Natural killer cell treated with Interleukin-12 subunit alpha and Interleukin-12 subunit beta and Interleukin-15 and Interleukin-18, amount 100 ng/mL, for 72 hours (primary cell): ENCODE data around the gene ZFAND2B. TPM values are rescaled to one million over a fixed set of nuclear protein-coding genes. Genes with fewer than 3 reads are reported as not detected.

Experiments used
- ATAC-seq, 2 donors: fragments of 150-1000 bp; cut with Tn5 transposase in 1 of 2; sonication (Bioruptor Pico), chemical (Tn5 transposase) in 1 of 2; 2 replicates each; pipeline ENCODE4 v1.10.0; 2021
- DNase-seq: peaks from one replicate; pipeline ENCODE4 v3.0.0; 2022; ENCODE audit warnings: low spot score
- H3K27ac Mint-ChIP-seq, 2 donors: 1 replicate in 1 of 2; 2 replicates in 1 of 2; pipeline ENCODE4 v1.8.0; 2022; ENCODE audit warnings: mixed read lengths in 2 of 2, mild to moderate bottlenecking in 1 of 2, moderate library complexity in 1 of 2
- H3K27me3 Mint-ChIP-seq, 2 donors: 1 replicate in 1 of 2; 2 replicates in 1 of 2; pipeline ENCODE4 v1.8.0; 2022; ENCODE audit warnings: mixed read lengths in 2 of 2
- H3K36me3 Mint-ChIP-seq: one replicate; pipeline ENCODE4 v1.8.0; 2022; ENCODE audit warnings: mixed read lengths
- H3K4me1 Mint-ChIP-seq, 2 donors: 1 replicate in 1 of 2; 2 replicates in 1 of 2; pipeline ENCODE4 v1.8.0; 2022; ENCODE audit warnings: low read depth in 2 of 2, mixed read lengths in 2 of 2, mild to moderate bottlenecking in 1 of 2
- H3K4me3 Mint-ChIP-seq: one replicate; pipeline ENCODE4 v1.8.0; 2022; ENCODE audit warnings: mixed read lengths
- H3K9me3 Mint-ChIP-seq: 2 replicates; pipeline ENCODE4 v1.8.0; 2022; ENCODE audit warnings: mixed read lengths
- total RNA-seq, 2 donors: library from RNA; stranded (reverse); gene quantifications; one replicate each; pipeline ENCODE4 v1.2.3, GENCODE V29; 2022

The ZFAND2B gene
- total RNA-seq, 2 donors from 2014 or later = 40.4 to 51.8 TPM

DNA sequence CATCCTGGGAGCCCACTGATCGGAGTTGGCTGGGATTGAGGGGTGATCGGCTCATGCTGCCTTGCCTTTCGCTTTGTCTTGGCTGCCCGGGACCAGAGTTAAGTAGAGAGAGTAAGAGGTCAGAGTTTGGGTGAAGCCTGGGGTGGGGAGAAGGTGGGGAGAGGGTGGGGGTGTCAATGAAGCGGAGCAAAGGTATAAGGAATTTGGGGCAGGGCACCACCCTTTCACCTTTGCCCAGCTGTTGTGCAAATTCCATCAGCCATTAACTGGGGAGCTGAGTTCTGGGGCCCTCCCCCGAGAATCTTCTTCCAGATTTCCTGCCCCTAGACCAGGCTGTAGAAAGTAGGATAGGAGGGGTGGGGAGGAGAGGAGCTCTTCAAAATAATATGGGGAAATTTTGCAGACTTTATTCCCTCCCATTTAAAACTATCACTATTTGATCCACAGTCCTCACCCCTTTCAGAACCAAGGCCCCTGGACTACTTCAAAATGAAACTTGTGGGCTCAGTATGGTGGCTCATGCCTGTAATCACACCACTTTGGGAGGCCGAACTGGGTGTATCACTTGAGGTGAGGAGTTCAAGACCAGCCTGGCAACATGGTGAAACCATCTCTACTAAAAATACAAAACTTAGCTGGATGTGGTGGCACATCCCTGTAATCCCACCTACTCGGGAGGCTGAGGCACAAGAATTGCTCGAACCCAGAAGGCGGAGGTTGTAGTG lies 36.5 kb upstream of the ZFAND2B start, which contains the start of gene SLC23A3:
SLC23A3 (minus strand) TSS at position 100 of the 725 bp plus-strand sequence; CDS start at position 55, 45 bp downstream.
- Mint-ChIP-seq H3K4me1 (peaks cover 14 to 17% of the 10 kb centered on the region in 2 donors), H3K9me3 (no peaks in the 10 kb centered on the region), H3K36me3 (peaks cover 14% of the 10 kb centered on the region), H3K4me3 (no peak within 1 kb of the TSS), H3K27ac (no peak within 1 kb of the TSS), H3K27me3 (no peaks in the 10 kb centered on the region)
- ATAC-seq (no peak), DNase-seq (no peak)

GRCh38 chr2:219171231-219171651 lies 35.3 kb upstream of the ZFAND2B start:
- Mint-ChIP-seq H3K4me3 (no peak overlapping the region), H3K4me1 (peaks cover 22 to 25% of the 10 kb centered on the region in 2 donors), H3K27me3 (no peaks in the 10 kb centered on the region), H3K36me3 (peaks cover 14% of the 10 kb centered on the region), H3K27ac (peak overlapping the region; percentile 39 to 40), H3K9me3 (no peaks in the 10 kb centered on the region)
- ATAC-seq = peak in 1 of 2 donors; percentile 51
- DNase-seq = peak; percentile 72

GRCh38 chr2:219172231-219173154 lies 34.1 kb upstream of the ZFAND2B start:
- Mint-ChIP-seq H3K36me3 (peaks cover 14% of the 10 kb centered on the region), H3K27ac (peak overlapping the region in 1 of 2 donors; percentile 64), H3K4me3 (no peak overlapping the region), H3K4me1 (peaks cover 27 to 31% of the 10 kb centered on the region in 2 donors), H3K27me3 (no peaks in the 10 kb centered on the region), H3K9me3 (no peaks in the 10 kb centered on the region)
- ATAC-seq (no peak), DNase-seq (no peak)

DNA sequence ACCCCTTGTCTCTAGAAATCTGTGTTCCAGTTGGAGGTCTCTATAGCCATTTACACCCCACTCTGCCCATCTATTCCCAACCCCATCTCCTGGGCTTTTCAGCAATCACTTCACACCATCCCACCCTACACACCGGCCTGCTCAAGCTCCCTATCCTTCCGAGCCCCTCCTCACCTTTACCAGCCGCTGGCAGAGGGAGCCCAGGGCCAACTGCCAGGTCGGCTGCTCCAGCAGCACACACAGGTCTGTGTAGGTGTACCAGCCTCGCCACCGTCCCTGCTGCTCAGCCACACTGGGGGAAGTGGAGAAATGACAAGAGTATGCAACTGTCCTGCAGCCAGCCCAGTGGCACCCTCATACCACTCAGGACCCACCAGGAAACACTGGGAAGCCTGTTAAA lies 33.4 kb upstream of the ZFAND2B start:
- H3K36me3 Mint-ChIP-seq = peaks cover 14% of the 10 kb centered on the region
- H3K27me3 Mint-ChIP-seq = no peaks in the 10 kb centered on the region
- DNase-seq (no peak), ATAC-seq (no peak)
- H3K27ac Mint-ChIP-seq = no peak overlapping the region
- no peaks in the 10 kb centered on the region for H3K9me3 Mint-ChIP-seq
- peaks cover 28 to 34% of the 10 kb centered on the region in 2 donors for H3K4me1 Mint-ChIP-seq
- H3K4me3 Mint-ChIP-seq = no peak overlapping the region

- Mint-ChIP-seq H3K36me3 (peaks cover 14% of the 10 kb centered on the region), H3K9me3 (no peaks in the 10 kb centered on the region), H3K27ac (peak overlapping the region; percentile 19 to 61), H3K27me3 (no peaks in the 10 kb centered on the region), H3K4me1 (peaks cover 34 to 41% of the 10 kb centered on the region in 2 donors), H3K4me3 (peak overlapping the region; percentile 85)
- ATAC-seq = no peak
- no peak for DNase-seq
Measured at GRCh38 chr2:219174146-219174545, 32.4 kb upstream of the ZFAND2B start.

GRCh38 chr2:219174801-219175200 lies 31.8 kb upstream of the ZFAND2B start:
- Mint-ChIP-seq H3K4me3 (peak overlapping the region; percentile 85), H3K4me1 (peaks cover 40 to 45% of the 10 kb centered on the region in 2 donors), H3K9me3 (no peaks in the 10 kb centered on the region), H3K27ac (peak overlapping the region; percentile 69 to 83), H3K27me3 (no peaks in the 10 kb centered on the region), H3K36me3 (peaks cover 14% of the 10 kb centered on the region)
- no peak for ATAC-seq
- DNase-seq = no peak

DNA sequence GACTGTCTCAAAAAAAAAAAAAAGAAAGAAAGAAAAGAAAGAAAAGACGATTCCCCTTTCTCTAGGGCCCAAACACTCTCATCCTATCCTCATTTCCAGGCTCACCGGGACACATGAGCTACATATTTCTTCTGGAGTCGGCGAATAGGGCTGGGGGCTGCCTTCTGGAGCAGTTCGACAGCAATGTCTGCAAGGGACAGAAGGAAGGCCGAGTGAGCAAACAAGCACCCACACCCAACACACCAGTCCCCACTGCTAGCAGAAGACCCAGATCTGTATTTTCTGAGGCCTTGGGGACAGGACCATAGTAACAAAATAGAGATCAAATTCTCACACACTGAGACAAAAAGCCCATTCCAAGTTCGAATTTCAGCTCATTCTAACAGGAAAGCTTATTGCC lies 31.1 kb upstream of the ZFAND2B start:
- ATAC-seq = no peak
- H3K36me3 Mint-ChIP-seq = peaks cover 15% of the 10 kb centered on the region
- no peaks in the 10 kb centered on the region for H3K9me3 Mint-ChIP-seq
- no peak for DNase-seq
- peak overlapping the region; percentile 69 to 83 for H3K27ac Mint-ChIP-seq
- H3K4me1 Mint-ChIP-seq = peaks cover 40 to 46% of the 10 kb centered on the region in 2 donors
- H3K27me3 Mint-ChIP-seq = no peaks in the 10 kb centered on the region
- H3K4me3 Mint-ChIP-seq = peak overlapping the region; percentile 85

- Mint-ChIP-seq H3K9me3 (no peaks in the 10 kb centered on the region), H3K36me3 (peaks cover 22% of the 10 kb centered on the region), H3K27ac (peak overlapping the region; percentile 69 to 83), H3K4me1 (peaks cover 47 to 53% of the 10 kb centered on the region in 2 donors), H3K27me3 (no peaks in the 10 kb centered on the region), H3K4me3 (peak overlapping the region; percentile 99)
- ATAC-seq (peak; percentile 1 to 39), DNase-seq (no peak)
Measured at GRCh38 chr2:219175928-219176817, 30.4 kb upstream of the ZFAND2B start.

DNA sequence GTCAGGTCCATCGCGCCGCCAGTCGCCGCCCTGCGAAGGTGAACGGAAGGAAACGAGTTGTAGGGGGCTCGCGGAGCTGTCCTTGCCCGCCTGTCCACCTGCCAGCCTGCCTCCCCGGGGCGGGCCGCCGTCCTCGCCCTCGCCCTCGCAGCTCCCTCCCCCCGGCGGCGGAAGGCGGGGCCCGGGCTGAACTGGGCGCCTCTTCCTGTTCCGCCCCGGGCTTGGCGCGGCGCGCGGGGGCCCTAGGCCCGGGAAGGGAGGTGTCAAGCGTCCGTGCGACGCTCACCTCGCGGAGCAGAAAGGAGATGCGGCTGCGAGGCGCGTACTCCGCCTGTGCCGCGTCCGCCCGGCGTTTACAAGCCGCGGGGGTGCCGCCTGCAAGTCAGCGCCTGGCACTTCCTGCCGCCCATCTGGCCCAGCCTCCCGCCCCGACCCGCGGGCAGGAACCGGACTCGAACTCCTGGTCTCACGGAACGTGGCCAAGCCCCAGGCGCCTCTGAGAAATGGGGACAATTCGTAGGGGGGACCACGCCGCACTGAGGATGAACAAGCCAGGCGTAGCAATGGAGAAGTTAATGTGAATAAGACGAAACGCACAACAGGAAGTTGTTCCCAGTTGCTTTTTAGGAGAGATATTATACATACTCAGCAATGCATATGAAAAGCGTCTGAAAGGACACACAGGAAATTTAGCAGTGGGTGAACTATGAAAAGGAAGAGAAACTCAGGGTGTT lies 29.6 kb upstream of the ZFAND2B start, which contains the start of gene CNPPD1:
CNPPD1 (minus strand) TSS at position 108 of the 734 bp plus-strand sequence; CDS start at position 11, 97 bp downstream.
- peaks cover 45 to 54% of the 10 kb centered on the region in 2 donors for H3K4me1 Mint-ChIP-seq
- H3K27me3 Mint-ChIP-seq = no peaks in the 10 kb centered on the region
- peak within 1 kb of the TSS; percentile 99 to 100 for H3K27ac Mint-ChIP-seq
- H3K9me3 Mint-ChIP-seq = no peaks in the 10 kb centered on the region
- peak within 1 kb of the TSS; percentile 99 for H3K4me3 Mint-ChIP-seq
- H3K36me3 Mint-ChIP-seq = peaks cover 16% of the 10 kb centered on the region
- DNase-seq (peak; percentile 93), ATAC-seq (peak; percentile 87 to 91)

DNA sequence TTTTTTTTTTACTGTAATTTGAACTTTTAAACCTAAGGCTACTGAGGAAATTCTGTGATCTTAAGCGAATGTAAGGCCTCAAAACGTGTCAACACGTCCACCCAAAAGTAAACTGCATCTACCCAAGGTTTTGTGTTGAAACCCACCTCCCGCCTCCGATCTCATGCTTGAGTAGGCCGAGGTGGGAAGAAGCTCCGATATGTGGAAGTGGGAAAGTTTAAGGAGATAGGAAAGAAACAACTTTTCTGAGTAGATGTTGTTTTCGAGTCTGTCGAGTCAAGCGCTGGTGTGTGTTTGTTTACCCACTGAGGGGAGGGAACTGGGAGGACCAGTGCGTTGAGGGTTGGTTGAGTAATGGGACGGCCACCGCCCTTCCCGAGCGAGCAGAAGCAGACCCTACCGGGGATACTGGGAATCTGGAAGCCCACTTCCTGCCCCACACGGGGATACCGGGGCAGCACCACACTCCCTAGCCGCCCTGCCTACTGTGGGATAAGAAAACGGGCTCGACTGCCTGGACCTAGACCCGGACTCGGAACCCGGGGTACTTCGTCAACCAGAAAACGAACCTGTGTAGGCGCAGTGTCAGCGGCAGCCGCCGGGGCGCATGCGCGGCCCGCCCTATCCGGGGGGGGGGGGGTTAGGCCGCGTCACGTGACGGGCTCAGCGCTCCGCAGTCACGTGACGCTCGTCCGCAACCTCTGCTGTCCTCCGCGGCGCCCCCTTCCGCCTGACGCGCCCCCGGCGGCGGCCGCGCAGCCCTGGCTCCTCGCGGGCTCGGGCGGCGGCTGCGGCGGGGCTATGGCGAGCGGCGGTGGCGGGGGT lies 28.8 kb upstream of the ZFAND2B start, which contains the start of gene RETREG2:
RETREG2 (plus strand) TSS at position 724 of the 825 bp plus-strand sequence; CDS start at position 802, 78 bp downstream.
- Mint-ChIP-seq H3K27ac (peak within 1 kb of the TSS; percentile 99 to 100), H3K27me3 (no peaks in the 10 kb centered on the region), H3K36me3 (peaks cover 16% of the 10 kb centered on the region), H3K4me1 (peaks cover 46 to 54% of the 10 kb centered on the region in 2 donors), H3K4me3 (peak within 1 kb of the TSS; percentile 99), H3K9me3 (no peaks in the 10 kb centered on the region)
- ATAC-seq (peak; percentile 71 to 81), DNase-seq (peak; percentile 88)

GRCh38 chr2:219178377-219179175 lies 28.0 kb upstream of the ZFAND2B start:
- H3K27ac Mint-ChIP-seq = peak overlapping the region; percentile 85 to 99
- ATAC-seq (peak in 1 of 2 donors; percentile 4), DNase-seq (no peak)
- peak overlapping the region; percentile 88 for H3K4me3 Mint-ChIP-seq
- peaks cover 52 to 62% of the 10 kb centered on the region in 2 donors for H3K4me1 Mint-ChIP-seq
- H3K9me3 Mint-ChIP-seq = no peaks in the 10 kb centered on the region
- no peaks in the 10 kb centered on the region for H3K27me3 Mint-ChIP-seq
- peaks cover 16% of the 10 kb centered on the region for H3K36me3 Mint-ChIP-seq
